ENCODE measurements around the gene MRPL24.
A peak's percentile ranks its signal among the peaks of the same experiment; 100 is the strongest.
"Not testable (repeated sequence)": the region's sequence is repeated elsewhere in the genome, so short reads cannot be mapped to it uniquely, and the experiment has no call there.

Gene MRPL24

DNA sequence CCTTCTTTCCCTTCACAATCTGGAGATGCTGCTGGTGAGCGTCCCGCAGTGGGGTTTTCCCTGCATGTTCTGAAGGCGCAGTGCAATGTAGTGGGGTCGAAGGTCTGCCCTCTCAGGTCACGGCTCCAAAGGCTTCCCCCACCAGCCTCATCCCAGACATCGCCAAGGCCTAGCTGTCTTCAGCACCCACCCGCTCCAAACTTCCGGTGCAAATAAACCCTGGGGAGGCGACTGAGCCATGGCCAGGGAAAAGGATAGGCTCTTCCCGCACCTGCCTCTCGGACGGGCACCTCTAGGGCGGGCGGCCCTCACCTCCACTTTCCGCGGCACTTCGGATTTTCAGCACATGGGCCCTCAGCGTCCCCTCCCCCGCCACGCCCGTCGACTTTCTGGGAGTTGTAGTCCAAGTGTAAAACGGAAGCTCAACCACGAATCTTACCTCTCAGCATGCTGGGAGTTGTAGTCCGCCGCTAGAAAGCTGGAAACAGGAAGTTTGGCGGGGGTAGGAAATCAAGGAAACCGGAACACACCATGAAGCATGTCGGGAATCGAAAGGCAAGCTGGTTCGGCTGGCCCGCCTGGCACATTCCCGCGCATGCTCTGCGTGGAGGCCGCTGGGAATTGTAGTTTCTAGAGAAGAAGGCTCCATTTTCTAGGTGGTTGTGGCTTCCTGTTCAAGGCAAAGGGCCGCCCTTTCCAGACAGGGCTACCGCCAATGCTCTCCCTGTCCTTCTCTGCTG, at the start of gene MRPL24:
Gene MRPL24 (minus strand): TSS at position 348 of the 740 bp plus-strand sequence. CDS start 2,384 bp downstream, outside the sequence.
- peak; percentile 99 for DNase-seq (ENCODE audit: low read depth)

DNA sequence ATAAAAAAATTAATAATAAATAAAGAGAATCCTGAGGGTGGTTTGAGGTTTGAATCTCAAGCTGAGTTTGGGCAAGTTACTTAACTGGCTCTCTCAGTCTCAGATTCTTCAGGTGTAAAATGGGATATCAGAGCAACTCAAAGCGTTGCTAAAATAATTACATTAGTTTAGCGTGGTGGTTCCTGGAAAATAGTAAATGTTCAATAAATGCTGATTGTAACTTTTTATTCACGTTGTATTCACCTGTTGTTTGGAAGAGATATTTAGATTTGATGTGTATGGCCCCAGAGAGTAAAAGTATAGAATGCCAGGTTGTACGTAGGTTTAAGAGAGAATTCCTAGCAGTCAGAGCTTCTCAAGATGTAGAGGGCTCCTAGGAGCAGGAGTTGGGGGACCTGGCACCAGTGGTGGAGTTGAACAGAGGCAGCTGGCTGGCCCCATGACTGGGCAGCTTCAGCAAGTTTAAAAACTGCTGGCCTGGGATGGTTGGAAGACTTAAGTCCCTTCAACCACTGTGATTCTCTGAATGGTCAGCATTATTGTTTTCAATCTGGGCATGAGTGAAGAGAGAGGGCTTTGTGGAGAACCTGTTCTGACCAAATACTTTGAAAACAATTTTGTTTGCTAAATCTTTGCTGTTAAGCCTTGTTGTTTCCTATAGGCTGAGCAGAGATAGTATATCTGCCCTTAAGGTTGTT, 48.9 kb upstream of the MRPL24 start:
- no peak for DNase-seq (ENCODE audit: low read depth)

- no peak for DNase-seq (ENCODE audit: low read depth)
Measured at GRCh38 chr1:156788136-156788535, 47.2 kb upstream of the MRPL24 start.

DNA sequence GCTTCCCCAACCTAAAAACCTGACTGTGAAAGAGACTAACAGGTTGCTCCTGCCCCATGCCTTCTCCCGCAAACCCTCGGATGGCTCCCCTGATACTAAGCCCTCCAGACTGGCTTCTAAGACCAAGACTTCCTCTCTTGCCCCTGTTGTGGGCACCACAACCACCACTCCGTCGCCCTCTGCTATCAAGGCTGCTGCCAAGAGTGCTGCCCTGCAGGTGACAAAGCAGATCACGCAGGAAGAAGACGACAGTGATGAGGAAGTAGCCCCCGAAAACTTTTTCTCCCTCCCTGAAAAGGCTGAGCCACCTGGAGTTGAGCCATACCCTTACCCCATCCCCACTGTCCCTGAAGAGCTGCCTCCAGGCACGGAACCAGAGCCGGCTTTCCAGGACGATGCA, 45.8 kb upstream of the MRPL24 start:
- no peak for DNase-seq (ENCODE audit: low read depth)

- DNase-seq (ENCODE audit: low read depth), result no peak
Measured at GRCh38 chr1:156785458-156785857, 44.6 kb upstream of the MRPL24 start.

DNA sequence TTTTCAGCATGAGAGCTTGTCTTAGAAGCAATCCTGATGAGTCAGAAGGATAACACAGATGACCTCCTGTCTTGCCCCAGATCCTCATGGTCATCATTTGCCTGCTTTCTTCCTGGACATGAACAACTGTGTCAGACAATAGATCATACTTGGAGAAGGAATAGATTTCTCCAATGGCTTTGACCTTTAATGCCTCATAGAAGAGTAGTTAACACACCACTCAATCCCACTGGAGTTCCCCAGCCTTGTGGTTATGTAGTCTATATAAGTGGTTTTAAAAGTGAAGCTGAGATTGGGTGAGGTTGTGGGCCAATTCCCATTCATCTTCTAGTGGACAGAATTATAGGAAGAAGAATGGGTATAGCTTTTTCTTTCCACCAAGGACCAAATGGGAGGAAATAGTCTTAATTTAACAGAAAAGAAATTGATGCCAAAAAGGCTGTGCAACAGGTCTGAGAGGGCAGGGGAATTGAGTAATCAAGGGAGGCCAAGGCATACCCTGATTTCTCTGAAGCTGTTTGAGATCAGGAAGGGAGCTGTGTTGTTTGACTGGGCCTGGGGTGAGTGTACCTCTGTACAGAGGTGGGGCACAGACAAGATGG, 40.8 kb upstream of the MRPL24 start:
- no peak for DNase-seq (ENCODE audit: low read depth)

DNA sequence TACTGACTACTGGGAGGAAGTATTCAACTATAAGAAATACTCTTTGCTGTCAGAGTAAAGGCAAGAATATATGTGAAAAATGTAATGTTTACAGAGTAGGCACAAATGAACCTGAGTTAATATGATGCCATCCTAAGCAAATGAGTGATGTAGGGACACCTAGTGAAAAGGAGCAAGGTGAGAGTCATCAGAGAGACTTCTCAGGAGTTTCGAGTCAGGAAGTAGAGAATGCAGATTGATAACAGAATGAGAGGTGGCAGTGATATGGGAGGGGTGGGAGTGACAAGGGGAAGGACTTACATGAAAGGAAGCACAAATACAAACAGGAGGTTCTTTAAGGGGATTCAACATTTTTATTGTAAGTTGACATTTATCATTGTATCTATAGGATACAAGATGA, 36.7 kb upstream of the MRPL24 start:
- no peak for DNase-seq (ENCODE audit: low read depth)

DNA sequence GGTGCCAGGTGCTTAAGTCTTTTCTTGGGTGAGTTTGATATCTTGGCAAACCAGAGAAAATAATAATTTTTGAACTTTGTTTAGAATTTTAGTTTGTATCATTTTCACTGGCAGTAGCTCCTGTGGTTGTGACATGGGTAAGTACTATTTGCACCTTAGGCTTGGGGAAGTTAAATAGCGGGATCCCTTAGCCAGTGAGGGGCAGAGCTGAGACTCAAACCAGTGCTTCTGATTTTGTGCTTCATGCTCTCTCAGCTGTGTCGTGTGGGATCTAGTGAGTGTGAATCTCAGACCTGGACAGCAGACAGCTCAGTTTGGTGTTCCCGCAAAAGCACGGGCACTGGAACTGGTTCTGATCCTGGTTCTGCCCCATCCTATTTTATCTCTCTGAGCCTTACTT, 36.1 kb upstream of the MRPL24 start:
- DNase-seq (ENCODE audit: low read depth), result no peak

DNA sequence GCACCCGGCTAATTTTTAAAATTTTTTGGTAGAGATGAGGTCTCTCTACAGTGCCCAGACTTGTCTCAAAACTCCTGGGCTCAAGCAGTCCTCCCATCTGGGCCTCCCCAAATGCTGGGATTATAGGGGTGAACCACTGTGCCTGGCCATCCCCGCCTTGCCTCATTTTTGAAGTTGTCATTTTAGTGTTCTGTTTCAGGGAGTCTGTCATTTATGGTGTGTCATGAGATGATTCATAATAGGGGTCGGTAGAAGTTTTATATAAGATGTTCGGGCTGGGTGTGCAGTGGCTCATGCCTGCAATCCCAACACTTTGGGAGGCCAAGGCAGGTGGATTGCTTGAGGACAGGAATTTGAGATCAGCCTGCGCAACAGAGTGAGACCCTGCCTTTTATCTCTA, 34.9 kb upstream of the MRPL24 start:
- no peak for DNase-seq (ENCODE audit: low read depth)

DNA sequence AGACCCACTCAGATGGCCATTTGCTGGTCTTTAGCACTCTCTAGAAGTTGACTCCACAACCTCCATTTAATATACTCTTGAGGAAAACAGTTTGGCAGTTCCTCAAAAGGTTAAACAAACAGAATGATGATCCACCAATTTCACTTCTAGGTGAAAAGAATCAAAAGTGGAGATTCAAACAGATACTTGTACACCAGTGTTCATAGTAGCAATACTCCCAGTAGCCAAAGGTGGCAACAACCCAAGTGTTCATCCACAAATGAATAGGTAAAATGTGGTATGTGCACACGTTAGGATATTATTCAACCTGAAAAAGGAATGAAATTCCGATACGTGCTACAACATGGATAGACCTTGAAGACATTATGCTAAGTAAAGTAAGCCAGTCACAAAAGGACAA, 32.7 kb upstream of the MRPL24 start:
- DNase-seq (ENCODE audit: low read depth), result no peak

GRCh38 chr1:156772728-156773497, 32.0 kb upstream of the MRPL24 start:
- no peak for DNase-seq (ENCODE audit: low read depth)

- no peak for DNase-seq (ENCODE audit: low read depth)
Measured at GRCh38 chr1:156772222-156772621, 31.3 kb upstream of the MRPL24 start.

GRCh38 chr1:156768610-156769295, 27.9 kb upstream of the MRPL24 start:
- no peak for DNase-seq (ENCODE audit: low read depth)

- DNase-seq (ENCODE audit: low read depth), result no peak
Measured at GRCh38 chr1:156767879-156768604, 27.2 kb upstream of the MRPL24 start.

DNA sequence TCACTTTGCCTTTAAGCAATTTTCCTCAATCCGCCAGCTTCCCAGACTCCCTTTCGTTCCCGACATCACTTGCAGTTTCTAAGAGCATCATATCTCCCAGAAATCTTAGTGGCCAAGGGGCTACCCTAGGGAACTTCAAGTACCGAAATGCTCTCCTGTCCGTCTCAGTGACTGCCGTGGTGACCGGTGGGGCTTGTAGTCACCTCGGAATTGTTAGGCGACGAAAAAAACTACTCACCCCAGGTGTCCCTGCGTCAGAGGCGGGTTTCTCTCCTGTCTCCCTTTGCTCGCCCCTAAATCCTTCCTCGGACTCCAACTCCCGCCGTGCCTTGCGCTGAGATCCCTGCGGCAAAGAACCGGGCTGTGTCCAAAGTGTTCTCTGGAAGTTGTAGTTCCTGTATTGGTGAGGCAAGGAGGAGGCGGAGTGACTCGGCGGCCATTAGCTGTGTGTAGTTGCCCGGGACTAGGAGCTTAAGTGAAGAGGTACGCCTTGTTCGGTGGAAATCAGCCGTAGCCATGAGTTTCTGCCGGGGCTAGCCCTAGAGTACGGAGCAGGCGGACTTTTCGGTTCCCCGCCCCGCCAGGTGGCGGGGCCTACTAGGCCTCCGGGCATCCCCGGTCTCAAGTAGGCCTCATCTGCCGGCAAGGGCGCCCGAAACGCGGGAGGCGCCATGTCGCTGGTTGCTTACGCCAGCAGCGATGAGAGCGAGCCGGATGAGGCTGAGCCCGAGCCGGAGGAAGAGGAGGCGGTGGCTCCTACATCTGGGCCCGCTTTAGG, 26.4 kb upstream of the MRPL24 start, which contains the start of gene PRCC:
Gene PRCC (plus strand): TSS at position 435 of the 778 bp plus-strand sequence. CDS start 237 bp downstream, at position 672.
- DNase-seq (ENCODE audit: low read depth), result peak; percentile 99

- DNase-seq (ENCODE audit: low read depth), result no peak
Measured at GRCh38 chr1:156766298-156767100, 25.6 kb upstream of the MRPL24 start.

DNA sequence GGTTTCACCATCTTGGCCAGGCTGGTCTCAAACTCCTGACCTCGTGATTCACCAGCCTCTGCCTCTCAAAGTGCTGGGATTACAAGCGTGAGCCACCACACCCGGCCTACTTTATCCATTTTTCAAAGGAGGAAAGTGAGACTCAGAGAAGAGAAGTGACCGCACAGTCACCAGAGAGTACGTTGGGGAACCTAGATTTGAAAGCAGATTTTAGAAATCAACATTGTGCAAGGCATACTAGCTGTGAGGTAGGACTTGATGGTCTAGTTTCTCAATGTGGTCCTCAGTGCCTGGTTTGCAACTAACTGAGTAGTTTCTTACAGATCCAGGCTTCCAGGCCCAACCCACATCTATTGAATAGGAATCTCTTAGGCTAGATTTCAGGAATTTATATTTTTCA, 24.8 kb upstream of the MRPL24 start:
- no peak for DNase-seq (ENCODE audit: low read depth)

DNA sequence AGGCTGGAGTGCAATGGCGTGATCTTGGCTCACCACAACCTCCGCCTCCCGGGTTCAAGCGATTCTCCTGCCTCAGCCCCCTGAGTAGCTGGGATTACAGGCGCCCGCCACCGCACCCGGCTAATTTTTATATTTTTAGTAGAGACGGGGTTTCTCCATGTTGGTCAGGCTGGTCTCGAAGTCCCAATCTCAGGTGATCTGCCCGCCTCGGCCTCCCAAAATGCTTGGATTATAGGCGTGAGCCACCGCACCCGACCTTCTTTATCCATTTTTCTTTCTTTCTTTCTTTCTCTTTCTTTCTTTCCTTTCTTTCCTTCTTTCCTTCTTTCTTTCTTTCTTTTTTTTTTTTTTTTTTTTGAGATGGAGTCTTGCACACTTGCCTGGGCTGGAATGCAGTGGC, 24.2 kb upstream of the MRPL24 start:
- not testable (repeated sequence) for DNase-seq (ENCODE audit: low read depth)

GRCh38 chr1:156760796-156761104, 19.9 kb upstream of the MRPL24 start:
- DNase-seq (ENCODE audit: low read depth), result no peak

Measured in HS-5 (cell line).